Nucleus accumbens (tissue), 56 donors: ENCODE data around the gene H1-8.

Experiments
- DNase-seq, 56 donors: peaks; one replicate each; lab custom pipeline; 2025; lab: John Stamatoyannopoulos, UW

Gene H1-8

GRCh38 chr3:129567176-129567705 is 24.3 kb downstream of the H1-8 start:
- no peak for DNase-seq

GRCh38 chr3:129567939-129568338 is 25.0 kb downstream of the H1-8 start:
- DNase-seq: no peak

- DNase-seq: no peak
Measured at GRCh38 chr3:129569856-129570255, 26.9 kb downstream of the H1-8 start.

GRCh38 chr3:129571605-129572547 is 28.9 kb downstream of the H1-8 start:
- DNase-seq: no peak

GRCh38 chr3:129572603-129573002 is 29.6 kb downstream of the H1-8 start:
- no peak for DNase-seq

GRCh38 chr3:129573493-129573892 is 30.5 kb downstream of the H1-8 start:
- DNase-seq: no peak

GRCh38 chr3:129574206-129574605 is 31.2 kb downstream of the H1-8 start:
- no peak for DNase-seq

GRCh38 chr3:129575233-129575996 is 32.4 kb downstream of the H1-8 start:
- no peak for DNase-seq

GRCh38 chr3:129575997-129576384 is 33.0 kb downstream of the H1-8 start:
- DNase-seq: no peak

GRCh38 chr3:129576514-129577352 is 33.8 kb downstream of the H1-8 start:
- DNase-seq: peak in 1 of 56 donors; percentile 21

GRCh38 chr3:129577366-129577765 is 34.4 kb downstream of the H1-8 start:
- peak in 1 of 56 donors; percentile 33 for DNase-seq

GRCh38 chr3:129577925-129578786 is 35.2 kb downstream of the H1-8 start:
- peak in 3 of 56 donors; percentile 11 to 22 (median 20) for DNase-seq

GRCh38 chr3:129579991-129580390 is 37.0 kb downstream of the H1-8 start:
- DNase-seq: no peak

- no peak for DNase-seq
Measured at GRCh38 chr3:129581623-129582022, 38.6 kb downstream of the H1-8 start.

GRCh38 chr3:129582799-129583198 is 39.8 kb downstream of the H1-8 start:
- no peak for DNase-seq

- DNase-seq: no peak
Measured at GRCh38 chr3:129583289-129583688, 40.3 kb downstream of the H1-8 start.

GRCh38 chr3:129584631-129585030 is 41.7 kb downstream of the H1-8 start:
- no peak for DNase-seq

- no peak for DNase-seq
Measured at GRCh38 chr3:129585949-129586657, 43.1 kb downstream of the H1-8 start.
